Left hindlimb (tissue), 1 donor: ENCODE results near the gene ACOX3.
"Not testable (repeated sequence)": the region's sequence is repeated elsewhere in the genome, so short reads cannot be mapped to it uniquely, and the experiment has no call there.

Experiments used
- DNase-seq: peaks from one replicate; pipeline ENCODE4 v3.0.0-alpha.2; 2018

ACOX3 gene

DNA sequence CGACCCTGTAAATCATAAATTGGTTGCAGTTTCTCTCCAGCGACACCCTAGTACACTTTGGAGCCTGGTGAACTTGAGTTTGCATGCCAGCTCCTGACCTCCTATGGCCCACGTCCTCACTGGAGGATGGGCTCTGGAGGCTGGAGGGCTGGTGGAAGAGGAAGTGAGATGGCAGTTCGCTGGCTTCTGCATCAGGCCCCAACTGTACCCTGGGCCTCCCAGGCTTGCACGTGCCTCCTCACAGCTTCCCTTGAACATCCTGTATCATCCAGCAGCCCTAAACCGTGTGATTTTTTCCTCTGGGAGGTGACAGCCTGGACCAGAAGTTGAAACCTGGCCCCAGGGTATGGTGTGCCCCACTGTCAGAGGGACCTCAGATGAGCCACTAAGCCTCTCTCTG lies 92.5 kb downstream of the ACOX3 start:
- DNase-seq = no peak

DNA sequence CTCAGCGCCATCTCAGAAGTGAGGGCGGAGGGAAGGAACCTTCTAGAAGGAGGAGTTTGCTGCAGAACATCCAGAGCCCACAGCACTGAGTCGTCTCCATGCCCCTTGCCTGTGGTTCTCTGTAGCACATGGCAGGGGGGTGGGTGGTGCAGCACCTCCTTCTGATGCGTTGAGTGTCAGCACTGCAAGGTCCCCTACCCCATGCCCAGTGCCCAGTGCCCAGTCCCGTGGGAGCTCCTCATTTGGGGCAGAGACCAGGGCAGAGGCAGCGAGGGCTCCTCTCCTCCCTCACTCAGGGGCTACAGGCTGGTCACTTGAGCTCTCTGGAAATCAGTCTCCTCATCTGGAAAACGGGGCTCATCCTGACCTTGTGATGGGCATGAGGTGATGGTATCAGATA lies 92.9 kb downstream of the ACOX3 start:
- no peak for DNase-seq

DNA sequence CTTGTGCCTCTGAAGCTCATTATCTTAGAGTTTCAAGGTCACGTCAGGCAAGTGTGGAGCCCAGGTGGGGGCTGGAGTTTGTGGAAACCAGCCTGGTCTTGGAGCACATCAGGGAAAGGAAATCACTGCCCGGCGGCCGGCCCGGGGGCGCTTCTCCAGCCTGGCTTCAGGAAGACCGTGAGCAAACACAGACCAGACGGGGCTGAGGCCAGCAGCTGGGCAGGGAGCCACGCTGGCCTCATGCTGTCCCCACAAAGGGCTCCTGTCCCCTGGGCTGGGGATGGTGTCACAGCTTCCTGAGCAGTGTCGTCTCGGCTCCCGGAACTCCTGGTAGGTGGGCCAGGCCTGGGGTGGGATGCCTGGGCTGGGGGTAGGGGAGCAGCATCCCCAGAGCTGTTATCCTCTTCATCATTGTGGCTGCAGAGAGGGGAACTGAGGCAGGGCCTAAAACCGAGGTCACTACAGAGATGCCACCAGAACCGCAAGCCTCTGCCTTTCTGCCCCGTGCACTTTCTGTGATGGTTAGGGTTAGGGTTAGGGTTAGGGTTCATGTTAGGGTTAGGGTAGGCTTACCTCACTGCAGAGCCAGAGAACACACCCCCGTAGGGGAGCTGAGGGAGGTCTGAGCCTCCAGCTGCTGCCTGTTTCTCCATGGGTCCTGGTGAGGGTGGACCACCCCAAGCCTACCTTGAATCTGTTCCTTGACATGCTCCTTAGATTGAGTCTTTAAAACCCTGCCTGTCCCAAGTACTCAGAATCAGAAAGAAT lies 93.5 kb downstream of the ACOX3 start:
- DNase-seq = no peak

DNA sequence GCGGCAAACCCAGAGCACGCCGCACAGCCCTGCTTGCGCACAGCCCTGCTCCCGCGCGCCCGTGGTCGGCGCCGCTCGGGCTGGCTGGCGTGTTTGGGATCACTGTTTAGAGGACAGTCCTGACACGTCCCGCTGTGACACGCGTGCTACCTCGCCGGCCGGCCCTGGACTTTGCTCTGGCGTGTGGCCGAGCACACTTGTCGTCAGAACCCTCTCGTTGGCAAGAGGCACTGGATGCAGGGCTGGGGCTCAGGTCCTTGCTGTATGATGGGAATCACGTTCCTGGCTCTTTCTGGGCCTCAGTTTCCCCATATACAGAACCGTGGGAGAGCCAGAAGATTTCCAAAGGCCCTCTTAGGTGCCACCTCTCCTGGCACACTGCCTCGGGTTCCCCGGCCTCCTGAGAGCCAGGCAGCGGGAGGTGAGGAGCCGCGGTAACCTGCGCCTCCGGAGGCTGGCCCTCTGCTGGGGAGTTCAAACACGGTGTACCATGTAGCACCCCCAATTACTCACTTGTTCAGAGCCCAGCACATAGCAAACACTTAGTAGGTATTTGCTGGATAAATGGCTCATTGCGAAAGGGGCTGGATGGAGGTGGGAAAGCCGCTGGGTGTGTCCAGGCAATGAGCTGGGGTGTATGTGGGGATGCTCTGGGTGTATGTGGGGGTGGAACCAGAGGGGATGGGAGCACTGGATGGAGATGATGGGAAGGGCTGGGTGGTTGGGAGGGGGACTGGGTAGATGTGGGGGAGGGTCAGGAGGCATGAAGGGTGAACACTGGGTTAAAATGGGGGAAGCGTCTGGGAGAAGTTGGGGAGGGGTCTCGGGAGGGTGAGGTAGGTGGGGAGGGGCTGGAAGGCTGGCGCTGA lies 94.3 kb downstream of the ACOX3 start:
- DNase-seq = no peak

DNA sequence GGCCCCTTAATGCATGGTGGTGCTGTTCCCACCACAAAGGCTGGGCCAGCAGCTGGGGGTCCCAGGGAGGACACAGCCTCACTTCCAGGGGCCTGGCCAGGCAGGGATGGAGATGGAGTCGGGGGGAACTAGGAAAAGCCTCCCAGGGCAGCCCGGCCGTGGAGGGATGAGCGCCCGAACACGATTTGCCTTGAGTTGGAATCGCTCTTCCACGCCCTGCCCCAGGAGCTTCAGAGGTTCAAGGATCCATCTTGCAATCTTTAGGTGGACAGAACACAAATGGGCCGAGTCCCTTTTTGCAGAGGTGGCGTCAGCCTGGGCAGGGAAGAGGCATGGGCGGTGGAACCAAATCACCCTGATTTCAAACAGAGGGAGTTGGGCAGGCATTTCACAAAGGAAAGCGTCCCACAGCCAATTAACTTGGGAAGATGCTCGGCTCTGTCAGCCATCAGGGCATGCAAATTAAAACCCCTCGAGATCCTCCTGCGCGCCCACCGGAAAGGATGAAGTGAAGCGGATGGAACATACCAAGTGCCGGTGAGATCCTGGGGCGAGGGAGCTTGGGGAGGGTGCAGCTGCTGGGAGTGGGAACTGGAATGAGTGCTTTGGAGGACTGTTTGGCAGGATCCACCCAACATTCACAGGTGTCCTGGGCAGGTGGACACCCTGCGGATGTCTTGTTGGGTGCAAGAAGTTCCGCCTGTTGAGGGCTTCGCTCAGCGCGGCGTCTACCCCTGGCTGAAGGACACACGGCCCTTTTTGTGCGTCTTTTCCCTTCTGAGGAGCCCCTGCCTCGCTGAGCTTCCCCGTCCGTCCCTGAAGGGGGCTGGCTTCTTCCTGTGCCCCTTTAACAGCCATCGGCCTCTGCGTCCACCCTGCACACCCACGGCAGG lies 95.2 kb downstream of the ACOX3 start:
- DNase-seq = no peak

DNA sequence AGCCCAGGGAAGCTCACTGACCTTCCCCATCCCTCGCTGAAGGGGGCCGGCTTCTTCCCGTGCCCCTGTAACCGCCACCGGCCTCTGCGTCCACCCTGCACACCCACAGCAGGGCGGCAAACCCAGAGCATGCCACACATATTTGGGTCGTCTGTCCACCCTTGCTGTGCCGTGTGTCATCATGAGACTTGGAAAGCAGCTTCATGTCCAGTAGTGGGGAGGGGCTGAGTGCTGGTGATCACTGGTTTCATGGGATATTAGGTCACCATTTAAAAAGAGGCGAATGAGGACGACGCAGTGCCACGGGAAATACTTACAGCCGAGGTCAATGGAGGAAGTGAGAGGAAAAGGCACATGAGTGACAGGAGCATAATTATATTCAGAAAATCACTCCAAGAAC lies 96.1 kb downstream of the ACOX3 start:
- no peak for DNase-seq

DNA sequence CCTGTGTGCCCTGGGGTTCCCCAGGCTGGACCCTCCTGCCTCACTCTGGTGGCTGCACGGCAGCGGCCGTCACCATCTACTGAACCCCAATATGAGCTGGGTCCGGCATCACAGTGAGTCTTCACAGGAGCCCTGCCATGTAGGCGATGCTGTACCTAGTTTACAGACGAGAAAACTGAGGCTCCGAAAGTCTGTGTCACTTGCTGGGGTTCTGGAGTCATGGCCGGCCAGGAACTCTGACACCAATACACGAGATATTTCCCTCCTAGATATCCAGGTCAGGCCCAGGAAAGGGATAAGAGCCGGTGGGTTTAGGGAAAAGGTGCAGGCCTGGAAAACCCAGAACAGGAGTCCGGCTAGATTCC lies 96.6 kb downstream of the ACOX3 start:
- DNase-seq = no peak

DNA sequence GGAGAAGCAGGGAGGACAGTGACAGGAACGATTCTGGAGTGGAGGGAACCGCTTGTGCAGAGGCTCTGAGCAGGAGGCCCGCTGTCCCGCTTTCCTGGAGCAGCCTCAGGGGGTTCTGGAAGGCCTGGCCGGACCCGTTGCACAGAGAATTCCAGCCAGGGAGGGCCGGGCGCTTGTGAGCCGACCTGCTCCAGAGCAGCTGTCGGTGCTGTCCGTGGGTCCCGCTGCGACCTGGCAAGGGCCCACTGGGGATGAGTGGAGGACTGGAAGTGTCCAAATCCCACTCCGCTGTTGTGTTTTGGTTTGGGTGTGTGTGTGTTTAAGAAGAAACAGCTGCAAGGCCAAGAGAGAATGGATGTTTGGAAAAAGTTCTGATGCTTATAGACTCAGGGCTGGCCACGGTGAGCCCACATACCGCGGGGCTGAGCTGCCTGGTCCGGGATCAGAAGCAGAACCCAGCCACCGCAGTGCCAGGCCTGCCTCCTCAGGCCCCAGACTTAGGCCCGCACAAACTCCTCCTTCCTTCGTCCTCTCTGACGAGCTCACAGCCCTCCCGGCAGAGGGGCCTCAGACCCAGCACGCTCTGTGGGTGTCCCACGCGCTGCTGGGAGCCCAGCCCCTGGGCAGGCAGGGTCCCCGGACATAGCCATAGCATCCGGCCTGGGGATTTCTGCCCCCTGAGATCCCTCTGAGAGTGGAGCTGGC lies 97.1 kb downstream of the ACOX3 start:
- peak; percentile 70 for DNase-seq

DNA sequence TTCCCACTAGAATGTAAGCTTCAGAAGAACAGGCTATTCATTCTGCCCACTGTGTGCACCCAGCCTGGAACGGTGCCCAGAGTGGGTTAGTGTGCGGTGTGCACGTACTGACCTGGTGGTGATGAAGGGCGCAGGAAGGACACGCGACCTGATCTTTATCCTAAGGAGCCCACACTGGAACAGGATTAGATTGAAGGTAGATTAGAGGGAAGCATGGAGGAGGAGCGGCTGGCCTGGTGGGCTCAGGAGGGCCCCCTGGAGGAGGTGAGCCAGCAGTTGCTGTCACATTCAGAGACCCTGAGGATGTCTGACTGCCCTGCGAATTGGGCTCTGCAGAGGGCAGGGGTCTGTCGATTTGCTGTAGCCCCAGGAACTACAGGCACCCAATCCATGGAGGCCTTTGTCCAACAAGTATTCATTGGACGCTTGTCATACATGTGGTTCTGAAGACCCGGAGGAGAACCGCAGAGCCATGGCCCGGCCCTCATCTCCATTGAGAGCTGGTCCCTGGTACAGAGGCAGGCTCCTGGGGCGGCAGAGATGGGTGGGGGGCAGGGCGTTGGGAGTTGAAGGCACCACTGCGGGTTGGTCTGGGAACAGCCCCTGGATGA lies 97.8 kb downstream of the ACOX3 start:
- no peak for DNase-seq

DNA sequence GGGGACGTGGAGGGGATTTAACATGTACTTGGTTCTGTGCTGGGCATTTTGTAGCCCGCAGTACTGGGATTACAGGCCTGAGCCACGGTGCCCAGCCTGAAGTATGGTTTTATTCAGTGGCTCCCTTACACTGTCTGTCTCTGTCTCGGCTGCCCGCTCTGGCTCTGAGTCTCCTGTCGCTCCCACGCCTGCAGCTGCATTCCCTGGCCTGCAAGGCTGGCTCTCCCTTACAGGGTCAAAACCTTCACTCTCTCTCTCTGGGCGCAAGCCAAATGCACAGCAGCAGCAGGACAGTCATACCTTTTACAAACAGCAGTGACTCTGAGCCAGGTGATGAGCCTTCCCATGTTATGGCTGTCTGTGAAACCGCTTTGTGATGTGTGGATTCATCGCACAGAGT lies 98.8 kb downstream of the ACOX3 start:
- no peak for DNase-seq

DNA sequence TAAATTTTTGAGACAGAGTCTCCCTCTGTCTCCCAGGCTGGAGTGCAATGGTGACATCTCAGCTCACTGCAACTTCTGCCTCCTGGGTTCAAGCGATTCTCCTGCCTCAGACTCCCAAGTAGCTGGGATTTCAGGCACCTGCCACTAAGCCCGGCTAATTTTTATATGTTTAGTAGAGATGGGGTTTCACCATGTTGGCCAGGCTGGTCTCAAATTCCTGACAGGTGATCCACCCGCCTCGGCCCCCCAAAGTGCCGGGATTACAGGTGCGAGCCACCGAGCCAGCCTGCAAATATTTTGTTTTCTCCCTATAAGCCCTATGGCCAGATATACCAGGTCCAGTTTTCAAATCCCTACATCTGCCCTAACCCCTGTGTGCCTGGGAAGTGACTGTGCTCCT lies 99.2 kb downstream of the ACOX3 start:
- not testable (repeated sequence) for DNase-seq

DNA sequence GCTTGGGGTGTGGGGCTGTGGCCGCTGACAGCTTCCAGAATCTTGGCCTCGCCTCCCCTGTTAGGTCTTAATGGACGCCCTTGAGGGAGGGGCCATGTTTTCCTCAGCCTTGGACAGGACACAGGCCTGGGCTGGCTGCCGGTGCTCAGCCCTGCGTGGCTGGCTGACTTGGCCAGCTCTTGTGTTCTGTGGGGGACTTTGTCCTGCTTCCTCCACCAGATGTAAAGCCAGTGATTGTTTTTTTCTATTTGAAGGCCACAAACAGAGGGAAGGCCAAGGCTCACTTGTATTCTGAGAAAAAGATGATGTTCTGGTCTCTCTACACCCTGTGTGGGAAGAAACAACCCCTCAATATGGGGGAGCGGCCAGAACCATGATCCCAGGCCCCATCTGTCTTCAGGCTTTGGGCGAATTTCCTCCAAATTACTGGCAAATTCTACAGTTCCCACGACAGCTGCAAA lies 99.7 kb downstream of the ACOX3 start:
- DNase-seq = peak; percentile 93

DNA sequence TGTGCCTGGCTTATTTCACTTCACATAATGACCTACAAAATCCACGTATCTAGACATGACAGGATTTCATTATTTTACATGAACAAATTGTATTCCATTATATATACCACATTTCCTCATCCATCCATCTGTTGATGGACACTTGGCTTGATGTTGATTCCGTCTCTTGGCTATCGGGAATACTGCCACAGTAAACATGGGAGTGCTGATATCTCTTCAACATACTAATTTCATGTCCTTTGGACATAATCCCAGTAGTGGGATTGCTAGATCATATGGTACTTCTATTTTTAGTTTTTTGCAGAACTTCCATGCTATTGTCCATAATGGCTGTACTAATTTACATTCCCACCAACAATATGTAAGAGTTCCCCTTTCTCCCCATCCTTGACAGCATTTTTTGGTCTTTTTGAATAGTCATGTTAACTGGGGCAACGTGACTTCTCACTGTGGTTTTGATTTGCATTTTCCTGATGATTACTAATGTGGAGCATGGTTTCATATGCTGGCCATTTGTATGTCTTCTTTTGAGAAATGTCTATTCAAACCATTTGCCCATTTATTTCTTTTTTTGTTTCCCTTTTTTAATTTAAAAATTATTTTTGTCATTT lies 102.1 kb downstream of the ACOX3 start:
- no peak for DNase-seq

DNA sequence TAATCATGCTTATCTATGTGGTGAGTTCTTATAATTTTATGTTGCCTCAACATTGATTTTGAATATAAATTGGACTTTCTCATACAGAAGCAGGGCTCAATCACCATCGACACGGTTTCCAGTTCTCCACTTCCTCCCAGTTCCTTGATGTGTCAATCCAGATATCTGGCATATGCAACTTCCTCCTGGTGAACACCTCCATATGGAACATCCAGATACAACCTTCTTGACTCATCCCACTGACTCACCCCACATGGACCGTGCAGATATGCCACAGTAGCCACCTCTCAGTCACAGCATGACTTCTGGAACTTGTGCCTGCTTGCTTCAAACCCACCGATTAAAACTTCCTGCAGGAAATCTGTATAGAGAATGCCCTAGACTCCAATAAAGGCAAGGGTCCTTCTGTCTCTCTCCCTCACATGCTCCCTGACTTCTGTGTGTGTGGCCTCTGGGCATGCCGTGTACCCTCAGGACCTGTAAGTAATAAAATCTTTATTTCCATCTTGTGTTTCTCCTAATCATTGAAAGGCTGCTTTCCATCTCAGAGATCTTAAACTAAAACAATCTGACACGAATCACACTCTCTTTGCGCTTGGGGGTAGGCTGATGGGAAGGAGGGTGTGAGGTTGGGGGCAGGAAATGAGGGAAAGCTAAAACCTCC lies 104.0 kb downstream of the ACOX3 start:
- DNase-seq = no peak

DNA sequence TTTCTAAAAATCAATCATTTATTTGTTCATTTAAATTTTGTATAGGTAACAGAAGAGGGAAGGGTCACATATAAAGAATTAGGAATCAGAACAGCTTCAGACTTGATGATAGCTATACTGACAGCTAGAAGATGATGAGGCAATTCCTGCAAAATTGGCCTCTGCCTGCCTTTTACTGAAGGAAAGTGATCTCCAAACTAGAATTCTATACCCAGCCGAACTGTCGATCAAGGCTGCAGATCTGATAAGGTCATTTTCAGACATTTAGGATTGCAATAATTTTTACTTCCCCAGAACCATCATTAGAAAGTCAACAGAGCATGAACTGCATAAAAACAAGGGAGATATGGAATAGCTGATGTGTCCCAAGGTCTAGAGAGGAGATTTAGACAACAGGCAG lies 104.7 kb downstream of the ACOX3 start:
- DNase-seq = no peak

DNA sequence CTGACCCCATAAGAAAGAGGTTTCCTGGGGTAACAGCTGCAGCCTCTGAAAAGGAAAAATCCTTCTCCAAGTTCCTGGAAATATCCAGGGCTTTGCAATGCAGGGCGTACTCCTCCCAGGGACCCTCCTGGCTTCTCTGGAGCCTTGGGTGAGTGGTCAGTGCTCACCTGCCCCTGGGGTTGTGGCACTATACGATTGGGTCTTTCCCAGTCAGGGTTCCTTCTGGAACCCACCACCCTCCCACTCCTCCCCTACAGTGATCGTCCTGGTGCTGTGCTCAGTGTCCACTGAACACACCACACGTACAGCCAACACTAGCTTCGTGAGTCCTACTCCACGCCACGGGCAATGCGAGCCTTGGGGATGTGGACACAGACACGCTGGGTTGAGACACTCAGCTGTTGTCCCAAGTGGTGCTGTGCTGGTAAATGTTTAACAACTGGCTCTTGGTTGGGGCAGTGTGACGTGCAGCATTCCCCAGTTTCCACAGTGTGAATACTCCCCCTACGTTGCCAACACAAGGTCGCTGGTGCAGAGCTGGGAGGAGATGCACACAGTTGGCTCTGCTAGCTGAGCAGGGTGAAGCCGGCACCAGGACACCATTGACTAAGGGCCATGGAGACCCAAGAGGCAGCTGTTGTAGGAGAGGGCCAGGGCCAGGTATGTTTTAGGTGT lies 105.6 kb downstream of the ACOX3 start:
- no peak for DNase-seq

DNA sequence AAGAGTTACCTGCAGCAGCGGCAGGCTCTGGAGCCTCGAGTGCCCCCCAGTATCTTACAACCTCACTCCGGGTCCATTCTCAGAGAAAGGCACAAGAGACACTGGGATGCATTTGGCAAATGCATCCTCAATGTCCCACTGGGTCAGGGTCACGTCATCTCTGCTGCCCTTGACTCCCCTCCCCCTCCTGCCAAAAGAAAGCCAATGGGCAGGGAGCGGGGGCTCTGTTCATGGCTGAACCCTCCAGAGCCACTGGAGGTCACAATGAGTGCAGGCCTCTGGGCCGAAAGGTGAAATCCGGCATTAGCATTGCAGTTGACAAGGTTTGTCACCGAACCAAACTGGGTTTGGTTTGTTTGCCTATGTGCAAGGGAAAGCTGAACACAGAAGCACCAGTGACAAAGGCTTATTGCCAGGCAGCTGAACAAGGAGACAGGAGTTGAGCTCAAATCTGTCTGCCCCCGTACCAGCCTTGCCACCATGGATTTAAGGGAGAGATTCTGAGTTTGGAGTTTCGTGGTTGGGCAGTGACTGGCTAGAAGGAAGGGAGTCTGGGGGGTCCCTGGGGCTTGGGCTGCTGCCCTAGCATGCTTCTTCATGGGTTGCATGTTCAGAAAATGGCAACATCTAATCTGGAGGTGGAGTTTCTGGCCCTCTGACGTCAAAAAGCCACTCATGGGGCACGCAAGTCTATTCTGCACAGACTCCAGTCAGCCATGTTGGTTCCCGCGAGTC lies 106.6 kb downstream of the ACOX3 start:
- no peak for DNase-seq

DNA sequence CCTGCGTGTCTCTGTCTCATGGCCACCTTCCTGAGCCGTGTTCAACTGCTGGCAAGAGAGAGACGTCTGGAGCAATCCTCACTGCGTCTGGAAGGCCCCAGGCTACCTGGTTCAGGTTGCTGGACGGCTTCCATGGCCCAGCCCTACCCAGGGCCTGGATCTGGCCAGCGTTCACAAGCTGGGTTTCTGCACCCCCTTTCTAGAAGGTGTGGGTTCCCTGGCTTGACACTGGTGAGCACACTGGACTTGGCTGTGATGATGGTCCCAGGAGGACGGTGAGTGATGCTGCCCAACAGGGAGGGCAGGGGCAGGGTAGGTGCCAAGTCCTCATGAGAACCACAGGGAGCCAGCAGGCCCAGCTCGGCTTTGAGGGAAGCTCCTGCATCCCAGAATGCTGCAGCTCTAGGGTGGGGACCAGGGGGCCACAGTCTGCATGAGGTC lies 107.6 kb downstream of the ACOX3 start:
- DNase-seq = no peak

DNA sequence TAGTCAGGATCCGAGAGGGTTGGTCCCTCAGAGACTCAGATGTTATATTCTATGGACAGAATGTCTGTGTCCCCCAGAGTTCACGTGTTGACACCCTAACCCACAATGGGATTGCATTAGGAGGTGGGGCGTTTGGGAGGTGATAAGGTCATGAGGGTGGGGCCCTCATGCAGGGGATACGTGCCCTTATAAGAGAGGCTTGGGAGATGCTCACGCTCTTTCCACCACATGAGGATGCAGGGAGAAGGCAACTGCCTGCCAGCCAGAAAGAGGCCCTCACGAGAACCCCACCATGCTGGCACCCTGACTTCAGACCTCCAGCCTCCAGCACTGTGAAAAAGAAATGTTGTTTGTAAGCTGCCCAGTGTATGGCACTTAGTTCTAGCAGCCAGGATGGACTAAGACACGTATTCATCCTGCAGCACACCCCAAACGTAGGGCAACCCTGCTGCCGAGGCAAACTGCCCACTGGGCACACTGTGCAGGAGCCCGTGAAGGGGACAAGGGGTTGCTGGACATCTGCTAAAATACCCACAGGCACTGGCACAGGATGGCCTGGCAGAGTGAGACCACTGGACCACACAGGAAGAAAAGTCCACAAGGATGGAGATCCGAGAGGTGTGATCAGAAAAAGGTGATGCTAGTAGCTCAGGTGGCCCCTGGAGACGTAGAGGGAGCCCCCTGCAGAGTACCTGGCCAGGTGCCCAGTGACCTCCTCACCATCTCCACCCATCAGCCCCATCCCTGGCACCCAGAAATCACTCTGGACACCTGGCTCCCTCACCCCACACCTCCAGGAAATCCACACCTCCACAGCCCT lies 108.3 kb downstream of the ACOX3 start:
- no peak for DNase-seq
